ENCODE data around the gene PEMT.

The PEMT gene

DNA sequence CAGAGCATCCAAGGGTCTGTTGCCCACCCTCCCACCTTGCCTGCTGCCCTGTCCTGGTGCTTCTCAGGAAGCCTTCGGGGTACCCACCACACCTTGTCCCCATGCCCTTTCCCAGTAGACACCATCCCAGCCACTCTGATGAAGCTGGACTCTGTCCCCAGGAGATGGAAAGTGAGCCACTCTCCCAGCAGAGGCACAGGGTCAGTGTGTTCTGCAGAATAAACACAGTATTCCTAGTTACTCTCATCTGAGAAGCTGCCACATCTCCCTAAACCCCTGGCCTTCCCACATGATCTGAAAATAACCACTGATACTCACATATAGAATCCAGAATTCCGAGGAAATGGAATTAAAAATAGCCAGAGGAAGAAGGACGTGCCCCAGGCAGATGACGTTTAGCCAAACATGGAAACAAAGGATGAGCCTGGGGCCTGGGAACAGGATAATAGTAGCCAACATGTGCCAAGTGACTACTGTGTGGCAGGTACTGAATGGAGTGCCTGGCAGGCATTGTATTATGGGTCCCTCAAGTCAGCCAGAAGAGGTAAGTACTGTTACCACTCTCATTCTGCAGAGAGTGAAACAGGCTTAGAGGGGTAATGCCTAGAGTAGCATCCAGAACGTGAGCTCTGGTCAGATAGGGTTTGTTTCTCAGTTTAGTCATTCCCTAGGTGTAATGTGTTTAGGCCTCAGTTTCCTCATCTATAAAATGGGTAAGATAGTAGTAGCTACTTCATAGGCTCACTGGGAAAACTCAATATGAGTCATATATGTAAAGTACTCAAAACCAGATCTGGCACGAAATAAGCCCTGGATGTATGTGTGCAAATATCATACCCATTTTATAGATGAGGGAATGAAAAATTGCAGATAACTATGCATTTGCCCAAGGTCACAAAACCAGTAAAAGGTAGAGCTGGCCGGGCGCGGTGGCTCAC lies 20.8 kb upstream of the PEMT start:
- no peak for TF ChIP-seq CTCF (IDR thresholded peaks at IDR 0.05; ENCODE audit: low read depth, low read length)
- no peak for DNase-seq (ENCODE audit: extremely low read depth, low read depth)

GRCh38 chr17:17609121-17609520 lies 17.6 kb upstream of the PEMT start:
- no peak for TF ChIP-seq CTCF (IDR thresholded peaks at IDR 0.05; ENCODE audit: low read depth, low read length)
- no peak for DNase-seq (ENCODE audit: extremely low read depth, low read depth)

GRCh38 chr17:17606416-17607000 lies 15.0 kb upstream of the PEMT start:
- no peak for DNase-seq (ENCODE audit: extremely low read depth, low read depth)
- TF ChIP-seq CTCF (IDR thresholded peaks at IDR 0.05; ENCODE audit: low read depth, low read length) = no peak

DNA sequence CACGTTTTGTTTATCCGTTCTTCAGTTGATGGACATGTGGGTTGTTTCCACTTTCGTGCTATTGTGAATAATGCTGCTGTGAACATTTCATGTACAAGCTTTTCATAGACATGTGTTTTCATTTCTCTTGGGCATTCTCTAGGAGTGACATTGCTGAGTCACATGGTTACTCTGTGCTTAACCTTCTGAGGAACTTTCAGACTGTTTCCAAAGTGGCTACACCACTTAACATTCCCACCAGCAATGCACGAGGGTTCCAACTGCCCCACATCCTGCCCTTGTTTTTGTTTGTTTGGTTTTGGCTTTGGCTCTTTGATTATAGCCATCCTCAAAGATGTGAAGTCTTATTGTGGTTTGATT lies 14.2 kb upstream of the PEMT start:
- no peak for TF ChIP-seq CTCF (IDR thresholded peaks at IDR 0.05; ENCODE audit: low read depth, low read length)
- peak; percentile 73 for DNase-seq (ENCODE audit: extremely low read depth, low read depth)

DNA sequence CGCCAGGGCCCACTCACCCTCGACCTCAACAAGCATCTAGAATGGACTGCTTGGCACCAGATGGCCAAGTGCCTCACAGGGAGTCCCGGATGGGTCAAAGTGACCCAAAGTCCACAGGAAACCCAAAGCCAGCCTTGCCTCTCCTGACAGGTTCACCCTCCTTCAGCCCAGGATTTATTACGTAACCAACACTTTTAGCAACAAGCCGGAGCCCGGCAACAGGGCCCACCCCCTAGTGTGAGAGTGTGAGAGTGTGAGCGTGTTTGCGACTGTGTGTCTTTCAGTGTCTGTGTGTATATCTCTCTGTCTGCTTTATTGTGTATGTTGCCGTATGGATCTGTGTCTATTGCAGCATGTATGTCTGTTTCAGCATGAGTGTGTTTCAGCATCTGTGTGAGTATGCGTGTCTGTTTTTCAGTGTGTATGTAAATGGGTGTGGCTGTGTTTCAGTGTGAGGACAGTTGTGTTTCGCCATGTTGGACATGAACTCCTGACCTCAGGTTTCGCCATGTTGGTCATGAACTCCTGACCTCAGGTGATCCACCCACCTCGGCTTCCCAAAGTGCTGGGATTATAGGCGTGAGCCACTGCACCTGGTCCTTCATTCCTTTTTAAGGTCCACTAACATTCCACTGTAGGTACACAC lies 13.7 kb upstream of the PEMT start:
- TF ChIP-seq CTCF (IDR thresholded peaks at IDR 0.05; ENCODE audit: low read depth, low read length) = no peak
- DNase-seq (ENCODE audit: extremely low read depth, low read depth) = no peak

DNA sequence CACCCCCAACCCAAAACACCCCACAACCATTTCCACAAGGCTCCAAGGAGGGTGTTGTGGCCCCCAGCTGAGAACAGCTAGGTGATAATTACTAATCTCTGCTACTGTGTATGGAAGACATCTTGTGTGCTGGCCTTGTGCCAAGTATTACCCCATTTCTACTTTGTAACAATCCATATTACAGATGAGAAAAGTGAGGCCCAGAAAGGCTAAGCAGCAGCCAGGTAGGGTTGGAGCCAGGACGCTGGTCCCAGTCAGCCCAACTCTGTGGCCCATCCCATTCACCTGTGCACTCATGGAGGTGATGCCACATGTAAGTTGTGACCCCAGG lies 12.4 kb upstream of the PEMT start:
- no peak for DNase-seq (ENCODE audit: extremely low read depth, low read depth)
- TF ChIP-seq CTCF (IDR thresholded peaks at IDR 0.05; ENCODE audit: low read depth, low read length) = no peak
